Astrocyte (in vitro differentiated cells and primary cell): ENCODE results near the gene AGPAT3.

ENCODE experiments used
- CTCF ChIP-seq: IDR thresholded peaks from 2 replicates; pipeline ENCODE4 v1.5.1; 2011; ENCODE audit warnings: low read depth, mild to moderate bottlenecking, inconsistent platforms, low read length, moderate library complexity; ENCODE audit not compliant: insufficient read depth
- EZH2 ChIP-seq: IDR thresholded peaks from 2 replicates; pipeline ENCODE4 v1.6.1; 2012; ENCODE audit warnings: mild to moderate bottlenecking, low read length, inconsistent platforms; ENCODE audit not compliant: insufficient read depth

GRCh38 chr21:43953021-43953420, 88.0 kb downstream of the AGPAT3 start:
- TF ChIP-seq CTCF: no peak
- TF ChIP-seq EZH2: no peak
